Measurements from ENCODE around the gene UTP20. TPM values are rescaled to one million over a fixed set of nuclear protein-coding genes. Genes with fewer than 3 reads are reported as not detected.
"Not testable (repeated sequence)": the region's sequence is repeated elsewhere in the genome, so short reads cannot be mapped to it uniquely, and the experiment has no call there.

Gene UTP20
- polyA plus RNA-seq, 3 donors: 2.2 to 5.1 (median 2.6) TPM

GRCh38 chr12:101407436-101408345, 127.8 kb downstream of the UTP20 start, which contains the start of gene ARL1:
Gene ARL1, minus strand, starts transcription at chr12:101407772. Its CDS starts 127 bp downstream, at chr12:101407645.
- H3K27ac ChIP-seq (ENCODE audit: low read depth, low read length): no peak within 1 kb of the TSS
- 0% methylated on average over 68 to 71 of the region's 71 CpGs for WGBS, 3 donors

GRCh38 chr12:101410169-101410568, 130.3 kb downstream of the UTP20 start:
- H3K27ac ChIP-seq (ENCODE audit: low read depth, low read length): not testable (repeated sequence)

DNA sequence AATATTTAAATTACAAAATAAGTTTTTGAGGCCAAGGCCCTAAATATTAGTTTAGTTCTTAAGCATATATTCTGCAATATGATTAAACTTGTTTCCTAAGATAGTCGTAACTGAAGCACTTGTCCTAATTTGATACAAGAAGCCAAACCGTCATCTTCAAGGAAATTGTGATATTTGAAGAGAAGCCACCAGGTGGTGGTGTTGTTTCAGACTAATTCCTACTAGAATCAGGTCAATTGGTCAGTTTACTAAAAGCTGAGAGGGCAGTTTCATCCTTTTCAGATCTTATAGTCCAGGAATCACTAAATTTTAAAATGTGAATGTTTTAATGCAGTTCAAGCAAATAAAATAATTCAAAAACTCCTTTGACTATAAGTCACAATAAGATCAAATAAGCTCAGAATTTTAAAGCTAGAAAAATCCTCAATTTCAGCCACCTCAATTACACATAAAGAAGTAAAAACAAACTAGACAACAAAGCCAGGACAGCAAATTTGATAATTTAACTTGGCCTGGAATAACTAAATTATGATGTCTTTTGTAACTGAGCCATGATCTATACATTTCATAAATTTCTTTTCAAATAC, 134.7 kb downstream of the UTP20 start:
- 2 to 3% (median 3%) methylated on average over 2 of the region's 2 CpGs for WGBS, 3 donors
- no peak overlapping the region for H3K27ac ChIP-seq (ENCODE audit: low read depth, low read length)

More at GRCh38 chr12:101410169-101410568, 130.3 kb downstream of the UTP20 start:
- WGBS, 3 donors: 81 to 88% (median 86%) methylated on average over 8 of the region's 8 CpGs

GRCh38 chr12:101415228-101415627, 135.3 kb downstream of the UTP20 start:
- WGBS, 3 donors: 93 to 97% (median 96%) methylated on average over 1 of the region's 1 CpG

DNA sequence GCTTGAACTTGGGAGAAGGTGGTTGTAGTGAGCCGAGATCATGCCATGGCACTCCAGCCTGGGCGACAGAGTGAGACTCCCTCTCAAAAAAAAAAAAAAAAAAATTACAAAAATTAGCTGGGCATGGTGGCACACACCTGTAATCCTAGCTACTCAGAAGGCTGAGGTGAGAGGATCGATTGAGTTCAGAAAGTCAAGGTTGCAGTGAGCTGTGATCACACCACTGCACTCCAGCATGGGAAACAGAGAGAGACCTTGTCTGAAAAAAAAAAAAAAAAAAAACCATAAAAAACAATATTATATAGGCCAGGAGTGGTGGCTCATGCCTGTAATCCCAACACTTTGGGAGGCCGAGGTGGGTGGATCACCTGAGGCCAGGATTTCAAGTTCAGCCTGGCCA, 142.2 kb downstream of the UTP20 start:
- not testable (repeated sequence) for H3K27ac ChIP-seq (ENCODE audit: low read depth, low read length)

More at GRCh38 chr12:101415228-101415627, 135.3 kb downstream of the UTP20 start:
- no peak overlapping the region for H3K27ac ChIP-seq (ENCODE audit: low read depth, low read length)

GRCh38 chr12:101424620-101425019, 144.7 kb downstream of the UTP20 start:
- no peak overlapping the region for H3K27ac ChIP-seq (ENCODE audit: low read depth, low read length)
- WGBS, 3 donors: 63 to 97% (median 92%) methylated on average over 2 of the region's 2 CpGs

More for the DNA sequence above, 142.2 kb downstream of the UTP20 start:
- WGBS, 3 donors: 86 to 93% (median 91%) methylated on average over 4 of the region's 4 CpGs

DNA sequence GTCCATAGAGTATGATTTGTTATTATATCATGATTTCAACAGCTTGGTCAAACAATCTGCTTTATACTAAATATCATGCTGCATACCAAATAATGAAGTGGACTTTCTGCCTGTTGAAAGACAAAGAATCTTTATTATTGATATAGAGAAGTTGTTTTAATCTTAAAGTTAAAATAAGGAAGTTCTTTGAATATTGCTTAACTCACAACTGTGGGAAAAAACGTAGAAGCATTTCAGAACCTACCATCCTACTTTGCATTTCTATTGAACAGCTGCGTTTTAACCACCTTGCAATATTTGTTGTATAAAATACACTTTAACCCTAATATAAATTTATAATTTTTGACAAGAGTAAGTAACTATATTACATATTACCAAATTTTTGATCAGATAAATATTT, 150.6 kb downstream of the UTP20 start:
- 41 to 66% (median 43%) methylated on average over 2 of the region's 2 CpGs for WGBS, 3 donors
- H3K27ac ChIP-seq (ENCODE audit: low read depth, low read length): no peak overlapping the region

GRCh38 chr12:101436136-101436535, 156.2 kb downstream of the UTP20 start:
- H3K27ac ChIP-seq (ENCODE audit: low read depth, low read length): no peak overlapping the region

Other genes starting within 250 kb of the UTP20 start
- gene SLC5A8, start 69.9 kb upstream of the UTP20 start, polyA plus RNA-seq: under 1 TPM in 1 of 3 donors, not detected in 2; 0.02 TPM
- gene ARL1, start 127.7 kb downstream of the UTP20 start, polyA plus RNA-seq: 10 to 100 TPM; 25.1 to 44.1 (median 27.2) TPM
- under 1 TPM in 1 of 3 donors, not detected in 2; 0.05 TPM for gene SPIC, start 195.2 kb downstream of the UTP20 start, polyA plus RNA-seq

All from adipose tissue (tissue), 3 donors.